H9 (cell line): Measurements from ENCODE around the gene RHOD. TPM values are rescaled to one million over a fixed set of nuclear protein-coding genes. Genes with fewer than 3 reads are reported as not detected.

ENCODE experiments used
- DNase-seq: peaks from one replicate; pipeline ENCODE4 v3.0.0-alpha.2; 2017
- H2AFZ ChIP-seq: one replicate; pipeline ENCODE4 v1.6.1; 2013; ENCODE audit warnings: mild to moderate bottlenecking, low read length, control low read depth, moderate library complexity
- H2AK5ac ChIP-seq: 2 replicates; pipeline ENCODE4 v1.6.1; 2013; ENCODE audit warnings: low read length, control low read depth, mixed read lengths; ENCODE audit not compliant: insufficient read length
- H2BK120ac ChIP-seq: one replicate; pipeline ENCODE4 v1.6.1; 2013; ENCODE audit warnings: low read depth, mild to moderate bottlenecking, low read length, control low read depth, inconsistent platforms; ENCODE audit not compliant: poor library complexity, severe bottlenecking
- H2BK12ac ChIP-seq: 2 replicates; pipeline ENCODE4 v1.6.1; 2013; ENCODE audit warnings: low read length, control low read depth, mixed read lengths, low read depth; ENCODE audit not compliant: insufficient read length
- H2BK15ac ChIP-seq: 2 replicates; pipeline ENCODE4 v1.6.1; 2013; ENCODE audit warnings: low read depth, low read length, control low read depth
- H2BK20ac ChIP-seq: one replicate; pipeline ENCODE4 v1.6.1; 2013; ENCODE audit warnings: low read depth, mild to moderate bottlenecking, low read length, control low read depth, inconsistent platforms; ENCODE audit not compliant: poor library complexity, severe bottlenecking
- H2BK5ac ChIP-seq: 2 replicates; pipeline ENCODE4 v1.6.1; 2013; ENCODE audit warnings: low read length, control low read depth, mixed read lengths; ENCODE audit not compliant: insufficient read length
- H3K14ac ChIP-seq: 2 replicates; pipeline ENCODE4 v1.6.1; 2013; ENCODE audit warnings: low read length, control low read depth; ENCODE audit not compliant: insufficient read depth
- H3K18ac ChIP-seq: 2 replicates; pipeline ENCODE4 v1.6.1; 2013; ENCODE audit warnings: low read depth, mild to moderate bottlenecking, mixed read lengths, low read length, control low read depth; ENCODE audit not compliant: insufficient read length
- H3K23ac ChIP-seq: 2 replicates; pipeline ENCODE4 v1.6.1; 2013; ENCODE audit warnings: low read length, control low read depth, mixed read lengths, low read depth; ENCODE audit not compliant: insufficient read length
- H3K23me2 ChIP-seq: 2 replicates; pipeline ENCODE4 v1.6.1; 2013; ENCODE audit warnings: low read depth, mild to moderate bottlenecking, mixed read lengths, low read length, control low read depth; ENCODE audit not compliant: insufficient read length, poor library complexity, severe bottlenecking
- H3K27ac ChIP-seq: 2 replicates; pipeline ENCODE4 v1.5.1; 2013; ENCODE audit warnings: low read length, control low read depth, mixed read lengths, low read depth; ENCODE audit not compliant: insufficient read length
- H3K27me3 ChIP-seq: 2 replicates; pipeline ENCODE4 v1.6.1; 2013; ENCODE audit warnings: low read length, control low read depth, inconsistent platforms; ENCODE audit not compliant: insufficient read depth
- H3K4ac ChIP-seq: 2 replicates; pipeline ENCODE4 v1.6.1; 2013; ENCODE audit warnings: low read depth, mild to moderate bottlenecking, control low read depth, inconsistent platforms, low read length, moderate library complexity
- H3K4me1 ChIP-seq: 2 replicates; pipeline ENCODE4 v1.6.1; 2013; ENCODE audit warnings: low read length, control low read depth, inconsistent platforms; ENCODE audit not compliant: insufficient read depth
- H3K4me2 ChIP-seq: 2 replicates; pipeline ENCODE4 v1.6.1; 2013; ENCODE audit warnings: low read length, control low read depth, mixed read lengths; ENCODE audit not compliant: insufficient read length, insufficient read depth
- H3K56ac ChIP-seq: 2 replicates; pipeline ENCODE4 v1.6.1; 2013; ENCODE audit warnings: low read depth, mild to moderate bottlenecking, mixed read lengths, low read length, control low read depth; ENCODE audit not compliant: insufficient read length
- H3K79me1 ChIP-seq: 2 replicates; pipeline ENCODE4 v1.6.1; 2013; ENCODE audit warnings: low read depth, mild to moderate bottlenecking, moderate library complexity, low read length, control low read depth, inconsistent platforms; ENCODE audit not compliant: insufficient read depth, poor library complexity, severe bottlenecking
- H3K79me2 ChIP-seq: 2 replicates; pipeline ENCODE4 v1.6.1; 2013; ENCODE audit warnings: low read length, control low read depth, inconsistent platforms; ENCODE audit not compliant: insufficient read depth
- H3K9ac ChIP-seq: 2 replicates; pipeline ENCODE4 v1.6.1; 2013; ENCODE audit warnings: low read length, control low read depth, mixed read lengths; ENCODE audit not compliant: insufficient read length; ENCODE audit errors: extremely low read depth
- H3K9me3 ChIP-seq: one replicate; pipeline ENCODE4 v1.6.1; 2013; ENCODE audit warnings: low read depth, low read length, inconsistent platforms; ENCODE audit not compliant: control insufficient read depth
- H3T11ph ChIP-seq: one replicate; pipeline ENCODE4 v1.6.1; 2013; ENCODE audit warnings: mild to moderate bottlenecking, low read length, control low read depth, inconsistent platforms
- H4K20me1 ChIP-seq: one replicate; pipeline ENCODE4 v1.6.1; 2013; ENCODE audit not compliant: control insufficient read depth, insufficient read length, insufficient read depth
- H4K5ac ChIP-seq: 2 replicates; pipeline ENCODE4 v1.6.1; 2013; ENCODE audit warnings: low read depth, mild to moderate bottlenecking, mixed read lengths, low read length, control low read depth; ENCODE audit not compliant: insufficient read length
- H4K8ac ChIP-seq: replicated peaks from 2 replicates; pipeline ENCODE4 v1.6.1; 2013; ENCODE audit warnings: low read length, control low read depth, mixed read lengths, low read depth; ENCODE audit not compliant: insufficient read length
- H4K91ac ChIP-seq: 2 replicates; pipeline ENCODE4 v1.6.1; 2013; ENCODE audit warnings: low read depth, mild to moderate bottlenecking, moderate library complexity, mixed read lengths, low read length, control low read depth; ENCODE audit not compliant: insufficient read length
- H3K27ac Mint-ChIP-seq, 3 experiments: 2 replicates in 2 of 3; 3 replicates in 1 of 3; pipeline ENCODE4 v1.8.0; 2020 to 2021; ENCODE audit warnings: mixed read lengths in 3 of 3, mild to moderate bottlenecking in 1 of 3, moderate library complexity in 1 of 3
- H3K27me3 Mint-ChIP-seq: 2 replicates; pipeline ENCODE4 v1.8.0; 2021; ENCODE audit warnings: low read depth, mild to moderate bottlenecking, moderate library complexity, mixed read lengths
- H3K36me3 Mint-ChIP-seq, 3 experiments: 2 replicates in 2 of 3; 3 replicates in 1 of 3; pipeline ENCODE4 v1.8.0; 2020 to 2021; ENCODE audit warnings: low read depth in 3 of 3, mixed read lengths in 3 of 3; ENCODE audit not compliant: insufficient read depth in 1 of 3
- H3K4me1 Mint-ChIP-seq, 2 experiments: 2 replicates each; pipeline ENCODE4 v1.8.0; 2020; ENCODE audit warnings: mixed read lengths in 2 of 2
- H3K4me3 Mint-ChIP-seq, 2 experiments: 2 replicates in 1 of 2; 3 replicates in 1 of 2; pipeline ENCODE4 v1.8.0; 2020 to 2021; ENCODE audit warnings: mild to moderate bottlenecking in 2 of 2, mixed read lengths in 2 of 2, moderate library complexity in 1 of 2
- H3K9me3 Mint-ChIP-seq, 2 experiments: 2 replicates in 1 of 2; 3 replicates in 1 of 2; pipeline ENCODE4 v1.8.0; 2020; ENCODE audit warnings: mild to moderate bottlenecking in 2 of 2, mixed read lengths in 2 of 2, moderate library complexity in 1 of 2
- CTCF ChIP-seq: fragments of 200-600 bp; sonication (generic); conservative IDR thresholded peaks from 3 replicates; pipeline ENCODE4 v1.8.0; 2021; ENCODE audit warnings: antibody characterized with exemption, mild to moderate bottlenecking
- WGBS: extraction: QIAGEN DNeasy Blood & Tissue Kit; methylation state at CpG from one replicate; pipeline ENCODE4 v1.1.7; 2013; ENCODE audit warnings: missing lambda C conversion rate, low lambda C conversion rate, mixed read lengths; ENCODE audit not compliant: insufficient read length; ENCODE audit errors: extremely low coverage; 5-methylcytosine and 5-hydroxymethylcytosine counted together
- total RNA-seq: library from RNA; stranded (reverse); gene quantifications from 2 replicates; pipeline ENCODE4 v1.2.1, GENCODE V29; 2021

RHOD gene
- total RNA-seq, 1 experiment from 2014 or later = 14.8 TPM

GRCh38 chr11:67025750-67026149, 30.9 kb upstream of the RHOD start:
- peaks cover 0 to 8% of the 10 kb centered on the region in 2 experiments; a peak in 2 of 5 replicates for H3K9me3 Mint-ChIP-seq
- H3K27me3 Mint-ChIP-seq = peaks cover 45% of the 10 kb centered on the region

More at GRCh38 chr11:67025750-67026149, 30.9 kb upstream of the RHOD start:
- peaks cover 15 to 21% of the 10 kb centered on the region in 2 experiments for H3K4me1 Mint-ChIP-seq
- no peak overlapping the region for H2BK12ac ChIP-seq
- no peak overlapping the region for H3T11ph ChIP-seq
- H3K14ac ChIP-seq = no peak overlapping the region
- no peak overlapping the region for H3K18ac ChIP-seq
- no peak for DNase-seq
- no peak overlapping the region for H3K27ac Mint-ChIP-seq
- H3K23ac ChIP-seq = no peak overlapping the region
- H3K4me3 Mint-ChIP-seq = no peak overlapping the region
- H3K9ac ChIP-seq = no peak overlapping the region
- H3K4me1 ChIP-seq = no peaks in the 10 kb centered on the region; the same call in 1 of the 2 replicates
- no peak for TF ChIP-seq CTCF
- H3K27me3 ChIP-seq = peaks cover 22% of the 10 kb centered on the region
- no peaks in the 10 kb centered on the region for H3K79me2 ChIP-seq
- WGBS = no CpG with 5 or more reads among the region's 8 CpGs
- no peak overlapping the region for H4K91ac ChIP-seq
- no peak overlapping the region for H3K4me2 ChIP-seq
- peaks cover 0 to 6% (median 0%) of the 10 kb centered on the region in 3 experiments; a peak in 3 of 7 replicates for H3K36me3 Mint-ChIP-seq
- H3K4ac ChIP-seq = no peak overlapping the region
- H4K8ac ChIP-seq = no peak overlapping the region
- no peak overlapping the region for H2BK120ac ChIP-seq
- H2BK15ac ChIP-seq = no peak overlapping the region
- H3K79me1 ChIP-seq = no peaks in the 10 kb centered on the region
- H2BK5ac ChIP-seq = no peak overlapping the region
- H3K9me3 ChIP-seq = no peaks in the 10 kb centered on the region
- no peak overlapping the region for H3K56ac ChIP-seq
- H2BK20ac ChIP-seq = no peak overlapping the region
- H4K5ac ChIP-seq = no peak overlapping the region
- H4K20me1 ChIP-seq = no peaks in the 10 kb centered on the region
- no peak overlapping the region for H2AFZ ChIP-seq
- H2AK5ac ChIP-seq = no peak overlapping the region
- H3K23me2 ChIP-seq = peaks cover 8% of the 10 kb centered on the region
- H3K27ac ChIP-seq = no peak overlapping the region
